ENCODE measurements around the gene TAF1B. TPM values are rescaled to one million over a fixed set of nuclear protein-coding genes. Genes with fewer than 3 reads are reported as not detected.

The TAF1B gene
- polyA plus RNA-seq, 6 donors from 2014 or later, result 3.4 to 16.5 (median 7.7) TPM

DNA sequence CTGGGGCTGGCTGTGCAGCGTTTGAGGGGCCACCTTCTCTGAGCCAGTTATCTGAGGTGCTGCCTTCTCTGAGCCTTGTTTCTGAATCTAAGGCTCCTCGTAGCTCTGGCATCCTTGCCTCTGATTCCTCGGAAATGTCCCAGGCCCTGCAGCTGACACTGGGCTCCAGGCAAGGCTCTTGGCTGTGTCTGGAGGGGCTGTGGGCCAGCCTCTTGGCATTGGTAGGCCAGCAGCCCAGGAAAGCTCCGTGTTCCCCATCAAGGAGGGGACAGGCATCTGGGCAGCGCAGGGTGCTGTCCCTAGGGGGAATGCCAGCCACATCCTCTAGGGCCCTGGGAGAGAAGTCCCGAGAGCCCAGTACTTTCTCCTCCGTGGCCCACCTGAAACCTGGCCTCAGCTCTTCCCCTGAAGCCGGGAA lies 40.7 kb upstream of the TAF1B start:
- ATAC-seq (ENCODE audit: low read depth in 2 of 2) (no peak), DNase-seq (no peak)
- Mint-ChIP-seq H3K4me3 (no peak overlapping the region), H3K27me3 (peaks cover 5 to 23% (median 23%) of the 10 kb centered on the region in 3 donors), H3K36me3 (no peaks in the 10 kb centered on the region), H3K4me1 (peaks cover 12 to 17% (median 14%) of the 10 kb centered on the region in 3 donors), H3K9me3 (peaks cover 0 to 6% (median 0%) of the 10 kb centered on the region in 7 donors), H3K27ac (no peak overlapping the region)

DNA sequence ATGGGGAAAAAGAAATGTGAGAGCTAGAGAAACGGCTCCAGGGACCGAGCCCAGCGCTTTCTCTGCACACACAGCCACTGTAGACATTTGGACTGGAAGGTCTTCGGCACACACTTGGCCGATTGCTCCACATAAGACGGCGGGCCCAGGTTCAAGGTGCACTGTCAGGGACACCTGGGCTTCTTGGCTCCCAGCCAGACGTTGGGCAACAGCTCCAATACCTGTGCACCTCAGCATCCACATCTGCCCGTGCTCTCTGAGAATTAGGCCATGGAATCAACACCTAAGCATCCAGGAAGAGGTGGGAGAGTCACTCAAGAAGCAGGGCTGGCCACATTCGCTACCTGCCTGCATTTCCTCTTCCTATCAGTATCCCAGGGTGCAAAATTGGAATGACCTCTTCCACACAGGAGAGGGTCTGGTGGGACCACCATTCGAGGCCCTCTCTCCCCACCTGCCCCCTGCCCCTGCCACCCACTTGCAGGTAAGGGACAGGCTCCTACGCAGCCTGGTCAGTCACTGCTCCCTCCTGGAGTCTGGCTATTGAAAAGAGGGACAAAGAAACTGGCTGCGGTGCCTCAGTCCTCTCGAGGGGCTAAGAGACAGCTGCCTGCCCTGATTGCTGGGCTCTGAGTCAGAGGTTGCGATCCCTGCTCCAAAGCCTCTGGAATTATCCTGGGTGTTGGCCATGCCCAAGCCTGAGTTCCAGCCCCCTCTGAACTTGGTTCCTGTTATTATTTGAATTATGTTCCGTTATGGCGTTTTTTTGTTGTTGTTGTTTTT lies 40.1 kb upstream of the TAF1B start:
- H3K36me3 Mint-ChIP-seq, result no peaks in the 10 kb centered on the region
- ATAC-seq (ENCODE audit: low read depth in 2 of 2) (no peak), DNase-seq (no peak)
- peaks cover 0 to 6% (median 0%) of the 10 kb centered on the region in 7 donors for H3K9me3 Mint-ChIP-seq
- H3K27me3 Mint-ChIP-seq, result peaks cover 5 to 30% (median 26%) of the 10 kb centered on the region in 3 donors
- peaks cover 12 to 17% (median 14%) of the 10 kb centered on the region in 3 donors for H3K4me1 Mint-ChIP-seq
- no peak overlapping the region for H3K4me3 Mint-ChIP-seq
- H3K27ac Mint-ChIP-seq, result no peak overlapping the region

DNA sequence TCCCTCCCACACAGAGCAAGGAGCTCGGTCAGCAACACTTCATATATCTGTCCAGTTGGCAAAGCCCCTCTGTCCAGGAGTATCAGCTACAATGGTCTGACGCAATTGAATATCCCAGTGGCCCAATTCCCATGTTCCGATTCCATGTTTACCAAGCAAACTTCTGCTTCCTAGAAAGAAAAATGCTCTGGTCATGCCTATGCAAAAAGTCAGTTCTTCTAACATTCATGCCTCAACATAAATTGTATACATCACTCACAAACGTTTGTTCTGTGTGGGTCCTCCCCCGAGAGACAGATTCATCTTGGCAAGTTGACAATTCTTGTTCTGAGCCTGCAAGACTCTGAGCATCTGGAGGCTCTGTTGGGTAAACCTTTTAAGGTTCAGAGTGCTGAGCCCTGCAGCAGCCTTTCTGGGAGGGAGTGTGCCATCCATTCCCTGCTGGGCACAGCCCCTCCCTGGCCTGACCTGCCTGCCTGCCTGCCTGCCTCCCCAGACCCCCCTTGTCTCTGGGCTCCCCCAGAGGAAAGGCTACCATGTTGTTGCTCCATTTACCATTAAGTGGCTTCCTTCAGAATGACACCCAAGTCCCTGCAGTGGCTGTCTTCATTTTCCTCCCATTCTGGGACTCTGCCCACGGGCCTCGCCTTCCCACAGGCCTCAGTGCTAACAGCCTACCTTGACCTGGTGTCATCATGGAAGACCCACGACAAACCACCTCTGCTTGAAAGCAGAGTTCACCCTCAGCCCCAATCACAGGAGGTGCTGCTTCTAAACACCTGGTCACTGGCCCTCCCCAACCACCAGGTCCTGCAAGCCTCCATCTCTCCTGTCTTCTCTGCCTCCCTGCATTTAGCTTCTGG lies 37.6 kb upstream of the TAF1B start:
- Mint-ChIP-seq H3K4me3 (no peak overlapping the region), H3K36me3 (no peaks in the 10 kb centered on the region), H3K4me1 (no peaks in the 10 kb centered on the region), H3K27me3 (peaks cover 3 to 20% (median 14%) of the 10 kb centered on the region in 3 donors), H3K27ac (peak overlapping the region in 1 of 6 donors; percentile 47), H3K9me3 (peaks cover 0 to 6% (median 0%) of the 10 kb centered on the region in 7 donors)
- ATAC-seq (ENCODE audit: low read depth in 2 of 2), result no peak
- DNase-seq, result no peak

DNA sequence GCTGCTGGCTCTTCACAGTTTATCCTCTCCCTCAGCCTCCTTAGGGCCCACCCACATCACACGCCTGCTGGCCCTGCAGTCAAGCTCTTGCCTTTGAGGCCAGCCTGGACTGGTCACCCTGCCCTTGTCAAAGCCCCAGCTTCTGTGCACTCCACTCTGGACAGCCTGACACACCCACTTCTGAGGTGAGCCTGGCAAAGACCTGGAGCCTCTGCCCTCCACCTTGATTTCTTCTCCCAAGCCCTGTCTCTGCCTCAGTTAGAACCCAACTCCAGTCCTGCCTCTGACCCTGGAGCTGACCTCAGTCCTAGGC lies 37.0 kb upstream of the TAF1B start:
- Mint-ChIP-seq H3K27ac (peak overlapping the region in 2 of 6 donors; percentile 67 to 70), H3K4me1 (no peaks in the 10 kb centered on the region)
- ATAC-seq (ENCODE audit: low read depth in 2 of 2), result no peak

DNA sequence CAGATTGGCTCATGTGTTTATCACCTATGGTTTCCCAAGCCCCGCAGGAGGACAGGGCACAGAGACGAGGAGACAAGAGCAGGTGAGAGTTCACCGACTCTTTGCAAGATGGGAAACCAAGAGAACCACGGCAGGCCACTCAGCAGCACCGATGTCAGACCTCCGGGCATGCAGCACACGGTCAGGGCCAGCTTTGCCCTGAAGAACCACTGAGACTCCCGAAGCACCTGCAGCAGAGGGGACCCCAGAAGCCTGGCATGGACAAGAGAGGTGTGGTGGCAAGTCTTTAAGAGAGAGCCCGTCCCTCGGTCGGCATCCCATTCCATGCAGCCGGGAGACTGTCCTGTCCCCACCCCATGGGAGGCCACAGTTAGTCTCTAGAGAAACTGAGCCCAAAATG lies 36.6 kb upstream of the TAF1B start:
- peaks cover 0 to 6% (median 0%) of the 10 kb centered on the region in 7 donors for H3K9me3 Mint-ChIP-seq
- ATAC-seq (ENCODE audit: low read depth in 2 of 2) (no peak), DNase-seq (no peak)
- H3K4me1 Mint-ChIP-seq, result no peaks in the 10 kb centered on the region
- H3K36me3 Mint-ChIP-seq, result no peaks in the 10 kb centered on the region
- H3K27ac Mint-ChIP-seq, result peak overlapping the region in 2 of 6 donors; percentile 67 to 70
- peaks cover 3 to 20% (median 14%) of the 10 kb centered on the region in 3 donors for H3K27me3 Mint-ChIP-seq
- no peak overlapping the region for H3K4me3 Mint-ChIP-seq

More for the DNA sequence above, 37.0 kb upstream of the TAF1B start:
- Mint-ChIP-seq H3K4me3 (peak overlapping the region in 1 of 8 donors; percentile 77), H3K36me3 (no peaks in the 10 kb centered on the region), H3K9me3 (peaks cover 0 to 6% (median 0%) of the 10 kb centered on the region in 7 donors), H3K27me3 (peaks cover 3 to 20% (median 14%) of the 10 kb centered on the region in 3 donors)
- no peak for DNase-seq

DNA sequence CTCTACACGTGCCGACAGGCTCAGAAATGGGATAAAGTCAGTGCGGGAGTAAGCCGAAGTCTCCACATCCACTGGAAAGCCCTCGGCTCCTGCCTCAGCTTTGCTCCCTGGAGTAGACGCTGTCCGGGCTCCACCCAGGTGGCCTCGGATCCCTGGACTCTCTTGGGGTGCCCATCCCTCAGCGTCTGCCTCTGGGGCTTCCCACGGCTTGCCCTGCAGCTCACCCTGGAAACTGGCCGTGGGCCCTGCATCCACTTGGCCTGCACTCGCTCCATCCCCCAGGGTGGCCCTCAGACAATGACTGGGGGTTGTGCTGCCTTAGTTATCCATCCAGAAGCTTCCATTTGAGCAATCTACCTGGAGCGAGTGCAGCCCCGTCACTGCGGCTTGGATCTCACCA lies 36.2 kb upstream of the TAF1B start:
- Mint-ChIP-seq H3K9me3 (peaks cover 0 to 6% (median 0%) of the 10 kb centered on the region in 7 donors), H3K4me1 (no peaks in the 10 kb centered on the region), H3K4me3 (no peak overlapping the region), H3K36me3 (no peaks in the 10 kb centered on the region), H3K27me3 (peaks cover 3 to 20% (median 14%) of the 10 kb centered on the region in 3 donors), H3K27ac (no peak overlapping the region)
- ATAC-seq (ENCODE audit: low read depth in 2 of 2), result no peak
- no peak for DNase-seq

DNA sequence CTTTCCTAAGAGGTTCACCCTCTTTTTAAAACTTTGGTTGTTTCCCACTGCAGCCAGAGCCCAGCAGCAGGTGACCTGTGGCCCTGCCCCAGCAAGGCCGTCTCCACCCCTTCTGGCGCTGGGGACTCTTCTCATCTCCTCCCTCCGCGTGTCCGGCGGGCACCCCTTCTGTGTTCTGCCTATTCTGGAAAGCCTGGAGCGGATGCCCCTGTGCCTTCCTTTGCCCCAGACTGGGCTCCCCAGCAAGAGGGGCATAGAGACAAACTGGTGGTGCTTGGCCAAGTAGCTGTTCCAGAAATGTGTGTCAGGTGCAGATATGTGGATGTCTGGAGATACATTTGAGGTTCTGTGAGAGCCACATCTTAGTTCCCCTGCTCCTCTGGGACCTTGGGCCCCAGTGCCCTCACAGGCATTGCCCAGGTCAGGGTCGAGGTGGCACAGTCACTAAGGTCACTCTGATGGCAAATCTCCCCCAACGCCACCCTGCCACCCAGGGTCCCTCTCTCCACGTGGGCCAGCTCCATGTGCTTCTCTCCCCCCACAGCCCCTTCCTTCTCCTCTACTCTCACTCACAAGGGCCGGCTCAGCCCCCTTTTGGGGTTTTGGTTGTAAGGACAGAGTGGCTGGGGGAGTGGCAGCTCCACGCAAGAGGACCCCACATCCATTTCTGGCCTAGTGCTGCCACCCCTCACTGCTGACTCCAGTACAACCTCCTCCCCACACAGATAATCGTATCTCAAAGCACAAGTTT lies 35.5 kb upstream of the TAF1B start:
- Mint-ChIP-seq H3K4me1 (peaks cover 0 to 2% (median under 1%) of the 10 kb centered on the region in 3 donors), H3K36me3 (no peaks in the 10 kb centered on the region), H3K9me3 (peaks cover 0 to 6% (median 0%) of the 10 kb centered on the region in 7 donors), H3K27ac (peak overlapping the region in 1 of 6 donors; percentile 53), H3K27me3 (peaks cover 3 to 23% (median 16%) of the 10 kb centered on the region in 3 donors), H3K4me3 (peak overlapping the region in 1 of 8 donors; percentile 42)
- DNase-seq (no peak), ATAC-seq (ENCODE audit: low read depth in 2 of 2) (no peak)

DNA sequence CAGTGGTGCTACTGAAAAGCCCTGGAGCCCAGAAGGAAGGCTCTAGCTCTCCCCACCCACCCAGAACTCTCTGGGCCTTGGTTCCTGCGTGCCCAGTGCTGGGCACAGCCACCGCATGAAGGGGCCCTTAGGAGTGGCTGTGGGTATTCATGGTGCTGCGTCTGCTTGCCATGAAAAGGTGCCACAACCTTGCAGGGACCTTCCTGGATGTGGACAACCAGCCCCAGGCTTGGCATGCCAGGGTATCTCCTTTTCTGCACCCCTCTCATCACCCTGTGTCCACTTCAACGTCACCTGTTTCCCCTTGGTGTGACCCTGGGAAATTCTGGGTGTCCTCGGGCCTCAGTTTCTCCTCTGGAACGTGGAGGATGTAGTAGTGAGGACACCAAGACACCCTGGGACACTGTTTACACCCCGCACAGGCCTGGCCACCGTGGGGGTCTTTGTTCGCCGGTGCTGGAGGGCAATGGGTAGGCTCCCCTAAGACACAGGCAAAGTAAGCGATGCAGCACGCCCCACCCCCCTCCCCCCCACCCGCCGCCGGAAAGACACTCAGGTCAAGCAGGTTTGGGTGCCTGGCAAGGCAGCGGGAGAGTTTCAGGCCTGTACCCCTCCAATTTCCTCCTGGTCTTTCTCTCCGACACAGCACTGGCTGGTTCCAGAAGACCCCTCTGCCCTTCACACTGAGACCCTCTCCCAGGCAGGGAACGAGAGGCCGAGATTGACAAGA lies 34.8 kb upstream of the TAF1B start:
- peaks cover 0 to 3% (median 0%) of the 10 kb centered on the region in 7 donors for H3K9me3 Mint-ChIP-seq
- no peak for DNase-seq
- peaks cover 0 to 7% (median 7%) of the 10 kb centered on the region in 3 donors for H3K4me1 Mint-ChIP-seq
- no peak overlapping the region for H3K27ac Mint-ChIP-seq
- no peak for ATAC-seq (ENCODE audit: low read depth in 2 of 2)
- H3K36me3 Mint-ChIP-seq, result no peaks in the 10 kb centered on the region
- no peak overlapping the region for H3K4me3 Mint-ChIP-seq
- peaks cover 3 to 30% (median 22%) of the 10 kb centered on the region in 3 donors for H3K27me3 Mint-ChIP-seq

DNA sequence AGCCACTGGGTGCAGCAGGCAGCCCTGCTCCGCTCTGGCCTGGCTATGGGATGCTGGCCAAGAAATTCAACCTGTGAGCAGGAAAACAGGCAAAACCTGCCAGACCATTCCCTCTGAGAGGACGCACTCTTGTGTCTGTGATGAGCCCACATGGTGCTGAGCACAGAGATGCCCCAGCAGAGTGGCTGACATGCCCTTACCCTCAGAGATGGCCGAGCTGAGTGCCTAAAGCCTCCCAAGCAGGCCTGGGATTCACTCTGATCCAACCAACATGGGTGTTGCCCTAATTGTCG lies 34.3 kb upstream of the TAF1B start:
- Mint-ChIP-seq H3K4me1 (peaks cover 2 to 12% (median 10%) of the 10 kb centered on the region in 3 donors), H3K36me3 (no peaks in the 10 kb centered on the region), H3K27me3 (peaks cover 3 to 35% (median 27%) of the 10 kb centered on the region in 3 donors), H3K9me3 (peaks cover 0 to 3% (median 0%) of the 10 kb centered on the region in 7 donors), H3K4me3 (peak overlapping the region in 1 of 8 donors; percentile 53), H3K27ac (no peak overlapping the region)
- DNase-seq, result no peak
- ATAC-seq (ENCODE audit: low read depth in 2 of 2), result no peak

DNA sequence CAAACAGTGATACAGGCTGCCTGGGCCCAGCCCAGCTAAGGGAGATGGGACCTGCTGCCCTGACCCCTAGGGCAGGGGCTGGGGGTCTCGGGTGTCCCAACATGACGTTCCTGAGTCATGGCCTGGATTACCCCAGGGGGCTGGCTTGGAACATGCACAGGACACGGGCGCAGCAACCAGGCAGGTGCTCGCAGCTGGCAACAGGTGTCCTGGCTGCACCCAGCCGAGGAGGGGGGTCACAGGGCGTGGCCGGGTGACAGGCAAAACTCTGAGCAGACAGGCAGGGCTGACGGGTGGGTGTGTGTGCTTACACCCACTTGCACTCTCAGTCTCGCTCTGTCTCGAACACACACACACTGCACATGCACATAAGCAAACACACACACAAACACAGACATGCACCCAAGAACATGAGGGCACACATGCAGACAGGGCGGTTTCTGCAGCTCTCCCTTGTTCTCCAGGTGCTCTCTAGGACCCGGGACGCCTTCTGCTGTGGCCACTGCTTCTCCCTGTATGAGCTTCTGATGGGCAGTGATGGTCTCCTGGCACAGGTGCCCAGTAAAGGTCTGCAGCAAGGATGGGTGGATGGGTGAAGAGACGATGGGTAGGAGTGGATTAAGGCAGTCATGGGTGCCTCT lies 33.7 kb upstream of the TAF1B start:
- Mint-ChIP-seq H3K27me3 (peaks cover 3 to 36% (median 27%) of the 10 kb centered on the region in 3 donors), H3K4me3 (peak overlapping the region in 1 of 8 donors; percentile 53), H3K27ac (no peak overlapping the region), H3K36me3 (no peaks in the 10 kb centered on the region), H3K4me1 (peaks cover 2 to 14% (median 10%) of the 10 kb centered on the region in 3 donors), H3K9me3 (peaks cover 0 to 2% (median 0%) of the 10 kb centered on the region in 7 donors)
- DNase-seq, result no peak
- no peak for ATAC-seq (ENCODE audit: low read depth in 2 of 2)

DNA sequence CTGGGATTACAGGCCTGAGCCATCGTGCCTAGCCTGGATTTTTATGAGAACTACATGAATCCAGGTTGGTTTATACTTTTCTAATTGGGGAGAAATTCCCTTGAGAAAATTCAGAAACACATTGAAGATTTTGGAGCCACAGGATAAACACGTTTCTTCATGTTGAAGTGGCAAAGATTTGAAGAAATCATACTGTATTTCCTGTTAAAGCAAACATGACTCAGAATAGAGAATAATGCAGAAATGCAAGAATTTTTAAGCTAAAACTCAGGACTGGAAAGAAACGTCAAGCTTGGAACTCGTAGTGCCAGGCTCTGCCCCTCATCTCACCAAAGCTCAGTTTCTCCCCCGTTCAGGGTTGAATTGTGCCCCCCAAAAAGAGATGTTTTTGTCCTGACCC lies 32.1 kb upstream of the TAF1B start:
- Mint-ChIP-seq H3K9me3 (no peaks in the 10 kb centered on the region), H3K27me3 (peaks cover 7 to 39% (median 34%) of the 10 kb centered on the region in 3 donors), H3K4me3 (no peak overlapping the region), H3K4me1 (peaks cover 2 to 14% (median 10%) of the 10 kb centered on the region in 3 donors), H3K36me3 (no peaks in the 10 kb centered on the region), H3K27ac (no peak overlapping the region)
- DNase-seq, result no peak
- ATAC-seq (ENCODE audit: low read depth in 2 of 2), result no peak

Data from naive B cell (primary cell).